Esophagus mucosa (tissue), 1 donor: ENCODE results near the gene APBB2. TPM values are rescaled to one million over a fixed set of nuclear protein-coding genes. Genes with fewer than 3 reads are reported as not detected.

Experiments used
- ATAC-seq: fragments of 200-7000 bp; cut with Tn5 transposase; one replicate; pipeline ENCODE4 v1.9.1; 2020
- total RNA-seq: library from RNA; stranded (reverse); gene quantifications from one replicate; pipeline ENCODE4 v1.2.4, GENCODE V29; 2023
- donor health status: DM: yes; HTN: yes; CAD: no.

APBB2 gene
- total RNA-seq = 13.3 TPM

GRCh38 chr4:41214136-41214824 is at the start of gene APBB2:
TSS of gene APBB2 (minus strand) at chr4:41214542. CDS start at chr4:41033254, 181,288 bp downstream.
- peak; percentile 94 for ATAC-seq

- ATAC-seq = no peak
These were observed 47.9 kb upstream of the APBB2 start for GRCh38 chr4:41262198-41262597.

- no peak for ATAC-seq
These were observed 45.9 kb upstream of the APBB2 start for GRCh38 chr4:41260116-41260733.

- peak; percentile 40 for ATAC-seq
These were observed 44.4 kb upstream of the APBB2 start for GRCh38 chr4:41258783-41259182.

- ATAC-seq = no peak
These were observed 43.6 kb upstream of the APBB2 start for GRCh38 chr4:41257906-41258305.

GRCh38 chr4:41257257-41257901 is 43.0 kb upstream of the APBB2 start:
- peak; percentile 92 for ATAC-seq

- ATAC-seq = peak; percentile 10
These were observed 42.5 kb upstream of the APBB2 start, which contains the start of gene UCHL1 for GRCh38 chr4:41256740-41257256. TSS of gene UCHL1 (plus strand) at chr4:41256928. CDS start at chr4:41256977, 49 bp downstream.

- ATAC-seq = no peak
These were observed 41.9 kb upstream of the APBB2 start for GRCh38 chr4:41256131-41256739.

GRCh38 chr4:41245983-41246382 is 31.6 kb upstream of the APBB2 start:
- no peak for ATAC-seq

GRCh38 chr4:41241919-41242318 is 27.6 kb upstream of the APBB2 start:
- peak; percentile 71 for ATAC-seq

- ATAC-seq = no peak
These were observed 22.2 kb upstream of the APBB2 start for GRCh38 chr4:41236508-41236907.

- no peak for ATAC-seq
These were observed 21.7 kb upstream of the APBB2 start for GRCh38 chr4:41236032-41236431.

GRCh38 chr4:41232856-41233255 is 18.5 kb upstream of the APBB2 start:
- no peak for ATAC-seq

GRCh38 chr4:41232406-41232805 is 18.1 kb upstream of the APBB2 start:
- no peak for ATAC-seq

GRCh38 chr4:41227902-41228301 is 13.6 kb upstream of the APBB2 start:
- no peak for ATAC-seq

GRCh38 chr4:41221850-41222645 is 7.7 kb upstream of the APBB2 start:
- ATAC-seq = no peak

- no peak for ATAC-seq
These were observed 5.1 kb upstream of the APBB2 start for GRCh38 chr4:41219421-41219950.

GRCh38 chr4:41218703-41219102 is 4.4 kb upstream of the APBB2 start:
- ATAC-seq = no peak

GRCh38 chr4:41217374-41217773 is 3.0 kb upstream of the APBB2 start:
- no peak for ATAC-seq

GRCh38 chr4:41217020-41217333 is 2.6 kb upstream of the APBB2 start:
- ATAC-seq = no peak

- peak; percentile 68 for ATAC-seq
These were observed 2.1 kb upstream of the APBB2 start for GRCh38 chr4:41216294-41217019.

- no peak for ATAC-seq
These were observed 1.6 kb upstream of the APBB2 start for GRCh38 chr4:41215969-41216293.
